ENCODE measurements around the gene PRKG1. TPM values are rescaled to one million over a fixed set of nuclear protein-coding genes. Genes with fewer than 3 reads are reported as not detected.
A peak's percentile ranks its signal among the peaks of the same experiment; 100 is the strongest.

The PRKG1 gene
- total RNA-seq, 1 donor from 2014 or later = 26.4 TPM

GRCh38 chr10:51382181-51382580, 307.9 kb downstream of the PRKG1 start:
- H3K36me3 ChIP-seq = no peaks in the 10 kb centered on the region
- Mint-ChIP-seq H3K27me3 (ENCODE audit: insufficient read depth, low read depth) (no peaks in the 10 kb centered on the region), H3K4me3 (no peak overlapping the region), H3K4me1 (peaks cover 5% of the 10 kb centered on the region), H3K9me3 (no peaks in the 10 kb centered on the region), H3K27ac (no peak overlapping the region), H3K36me3 (no peaks in the 10 kb centered on the region)
- no peak overlapping the region for H3K4me2 ChIP-seq
- H3F3A ChIP-seq (ENCODE audit: low read depth) = peaks cover 5% of the 10 kb centered on the region
- H3K9ac ChIP-seq = no peak overlapping the region
- H2AFZ ChIP-seq (replicated peaks) = no peak overlapping the region
- no peak for DNase-seq (ENCODE audit: low spot score)
- no peaks in the 10 kb centered on the region for H4K20me1 ChIP-seq (ENCODE audit: low read depth)
- H3K27ac ChIP-seq = no peak overlapping the region
- H3K9me3 ChIP-seq (ENCODE audit: low read depth) = no peaks in the 10 kb centered on the region
- H3K4me1 ChIP-seq = peaks cover 18% of the 10 kb centered on the region
- no peak overlapping the region for H3K4me3 ChIP-seq
- H3K79me2 ChIP-seq (ENCODE audit: low read depth) = no peaks in the 10 kb centered on the region
- no peak for TF ChIP-seq EZH2phosphoT487 (IDR thresholded peaks at IDR 0.05)
- no peak for TF ChIP-seq EZH2 (IDR thresholded peaks at IDR 0.05)
- TF ChIP-seq CTCF (IDR thresholded peaks at IDR 0.05) = no peak
- H3K27me3 ChIP-seq = no peaks in the 10 kb centered on the region

GRCh38 chr10:51384971-51385370, 310.7 kb downstream of the PRKG1 start:
- Histone ChIP-seq H3K36me3 (no peaks in the 10 kb centered on the region), H3K9me3 (ENCODE audit: low read depth) (no peaks in the 10 kb centered on the region), H3K4me3 (no peak overlapping the region), H3K27ac (no peak overlapping the region), H3K27me3 (no peaks in the 10 kb centered on the region), H3F3A (ENCODE audit: low read depth) (no peaks in the 10 kb centered on the region), H4K20me1 (ENCODE audit: low read depth) (no peaks in the 10 kb centered on the region), H3K79me2 (ENCODE audit: low read depth) (no peaks in the 10 kb centered on the region), H3K4me1 (no peaks in the 10 kb centered on the region), H2AFZ (replicated peaks) (no peak overlapping the region), H3K9ac (no peak overlapping the region), H3K4me2 (no peak overlapping the region)
- no peaks in the 10 kb centered on the region for H3K9me3 Mint-ChIP-seq
- H3K4me3 Mint-ChIP-seq = no peak overlapping the region
- H3K4me1 Mint-ChIP-seq = no peaks in the 10 kb centered on the region
- no peak for TF ChIP-seq EZH2phosphoT487 (IDR thresholded peaks at IDR 0.05)
- TF ChIP-seq EZH2 (IDR thresholded peaks at IDR 0.05) = no peak
- no peak for TF ChIP-seq CTCF (IDR thresholded peaks at IDR 0.05)
- no peak for DNase-seq (ENCODE audit: low spot score)
- no peak overlapping the region for H3K27ac Mint-ChIP-seq
- H3K36me3 Mint-ChIP-seq = no peaks in the 10 kb centered on the region
- H3K27me3 Mint-ChIP-seq (ENCODE audit: insufficient read depth, low read depth) = peaks cover 2% of the 10 kb centered on the region

GRCh38 chr10:51386248-51386885, 312.1 kb downstream of the PRKG1 start:
- H3K27ac Mint-ChIP-seq = no peak overlapping the region
- no peaks in the 10 kb centered on the region for H3K9me3 ChIP-seq (ENCODE audit: low read depth)
- H3K36me3 Mint-ChIP-seq = no peaks in the 10 kb centered on the region
- H3F3A ChIP-seq (ENCODE audit: low read depth) = peaks cover 4% of the 10 kb centered on the region
- no peak overlapping the region for H3K4me3 ChIP-seq
- no peaks in the 10 kb centered on the region for H3K27me3 ChIP-seq
- no peaks in the 10 kb centered on the region for H3K79me2 ChIP-seq (ENCODE audit: low read depth)
- H3K9ac ChIP-seq = no peak overlapping the region
- H3K27ac ChIP-seq = no peak overlapping the region
- TF ChIP-seq EZH2 (IDR thresholded peaks at IDR 0.05) = no peak
- peak; percentile 74 for TF ChIP-seq EZH2phosphoT487 (IDR thresholded peaks at IDR 0.05)
- H3K36me3 ChIP-seq = no peaks in the 10 kb centered on the region
- no peaks in the 10 kb centered on the region for H3K4me1 ChIP-seq
- H3K9me3 Mint-ChIP-seq = no peaks in the 10 kb centered on the region
- no peaks in the 10 kb centered on the region for H4K20me1 ChIP-seq (ENCODE audit: low read depth)
- H3K4me1 Mint-ChIP-seq = no peaks in the 10 kb centered on the region
- H2AFZ ChIP-seq (replicated peaks) = no peak overlapping the region
- peaks cover 2% of the 10 kb centered on the region for H3K27me3 Mint-ChIP-seq (ENCODE audit: insufficient read depth, low read depth)
- no peak overlapping the region for H3K4me3 Mint-ChIP-seq
- DNase-seq (ENCODE audit: low spot score) = peak; percentile 45
- H3K4me2 ChIP-seq = no peak overlapping the region
